B cell (primary cell): ENCODE results near the gene SHLD1. TPM values are rescaled to one million over a fixed set of nuclear protein-coding genes. Genes with fewer than 3 reads are reported as not detected.

Experiments
- ATAC-seq: fragments of 200-7000 bp; cut with Tn5 transposase; one replicate; pipeline ENCODE4 v1.10.0; 2021; ENCODE audit warnings: low read depth, mild to moderate bottlenecking, moderate number of reproducible peaks, moderate library complexity
- CTCF ChIA-PET: fragments of 350-600 bp; sonication (Branson Sonifier 250); formaldehyde crosslinking; loops from one replicate; lab custom pipeline; 2021; ENCODE audit warnings: antibody characterized with exemption, inconsistent platforms; lab: Charles Lee
- POLR2A ChIA-PET: fragments of 350-600 bp; sonication (Branson Sonifier 250); formaldehyde crosslinking; loops from one replicate; lab custom pipeline; 2021; ENCODE audit warnings: antibody characterized with exemption; lab: Charles Lee
- DNase-seq: peaks from one replicate; pipeline ENCODE4 v3.0.0; 2013
- H2AFZ ChIP-seq: 2 replicates; pipeline ENCODE4 v1.6.1; 2012; ENCODE audit warnings: mild to moderate bottlenecking, low read depth, low read length; ENCODE audit not compliant: insufficient read depth, poor library complexity, severe bottlenecking
- H3K27ac ChIP-seq, 2 donors: 1 replicate in 1 of 2; 2 replicates in 1 of 2; pipeline ENCODE4 v1.5.1; 2012 to 2013; ENCODE audit warnings: low read length in 2 of 2, mild to moderate bottlenecking in 2 of 2, moderate library complexity in 1 of 2
- H3K27me3 ChIP-seq, 4 experiments: fragments of 200-600 bp in 1 of 4; sonication (generic) in 1 of 4; replicated peaks in 1 of 4; 1 replicate in 2 of 4; 2 replicates in 2 of 4; pipeline versions ENCODE4 v1.6.1 to v1.7.0; 2013 to 2016; ENCODE audit warnings: low read length in 3 of 4, mild to moderate bottlenecking in 2 of 4, mixed read lengths in 1 of 4, moderate library complexity in 1 of 4; ENCODE audit not compliant: insufficient read depth in 4 of 4, control insufficient read depth in 3 of 4; ENCODE audit errors: control extremely low read depth in 1 of 4
- H3K36me3 ChIP-seq, 2 experiments: replicated peaks in 1 of 2; 1 replicate in 1 of 2; 2 replicates in 1 of 2; pipeline versions ENCODE4 v1.6.1 to v1.7.1; 2013; ENCODE audit warnings: low read length in 1 of 2; ENCODE audit not compliant: insufficient read depth in 2 of 2, control insufficient read depth in 1 of 2; ENCODE audit errors: control extremely low read depth in 1 of 2, extremely low read depth in 1 of 2
- H3K4me1 ChIP-seq, 2 donors: fragments of 200-600 bp in 1 of 2; sonication (generic) in 1 of 2; 1 replicate in 1 of 2; 2 replicates in 1 of 2; pipeline versions ENCODE4 v1.5.1 to v1.6.1; 2013 to 2017; ENCODE audit warnings: low read length in 2 of 2; ENCODE audit not compliant: control insufficient read depth in 2 of 2, insufficient read depth in 2 of 2
- H3K4me2 ChIP-seq: replicated peaks from 2 replicates; pipeline ENCODE3; 2012; ENCODE audit warnings: mild to moderate bottlenecking, low read depth, low read length; ENCODE audit not compliant: poor library complexity, severe bottlenecking
- H3K4me3 ChIP-seq, 5 experiments: fragments of 200-600 bp in 1 of 5; sonication (generic) in 1 of 5; 1 replicate in 3 of 5; 2 replicates in 2 of 5; pipeline versions ENCODE4 v1.5.1 to v1.7.0; 2011 to 2016; ENCODE audit warnings: low read length in 4 of 5, mild to moderate bottlenecking in 4 of 5, low read depth in 2 of 5, control low read depth in 1 of 5, moderate library complexity in 1 of 5; ENCODE audit not compliant: insufficient read depth in 1 of 5; ENCODE audit errors: control extremely low read depth in 1 of 5, extremely low read depth in 1 of 5
- H3K79me2 ChIP-seq: fragments of 200-600 bp; sonication (generic); one replicate; pipeline ENCODE4 v1.6.0; 2016; ENCODE audit warnings: low read length; ENCODE audit not compliant: control insufficient read depth, insufficient read depth
- H3K9ac ChIP-seq: fragments of 200-600 bp; sonication (generic); 2 replicates; pipeline ENCODE4 v1.6.1; 2017; ENCODE audit warnings: mild to moderate bottlenecking, low read length, moderate library complexity
- H3K9me3 ChIP-seq, 3 donors: one replicate each; pipeline versions ENCODE4 v1.6.1 to v1.7.1; 2013; ENCODE audit warnings: low read length in 2 of 3; ENCODE audit not compliant: control insufficient read depth in 2 of 3, insufficient read depth in 1 of 3; ENCODE audit errors: control extremely low read depth in 1 of 3
- H4K20me1 ChIP-seq: 2 replicates; pipeline ENCODE4 v1.6.0; 2012; ENCODE audit warnings: mild to moderate bottlenecking, low read length; ENCODE audit not compliant: insufficient read depth, control insufficient read depth, poor library complexity, severe bottlenecking
- H3K27ac Mint-ChIP-seq: one replicate; pipeline ENCODE4 v1.8.0; 2021; ENCODE audit warnings: mixed read lengths
- H3K27me3 Mint-ChIP-seq: one replicate; pipeline ENCODE4 v1.8.0; 2021; ENCODE audit warnings: mixed read lengths
- H3K4me1 Mint-ChIP-seq: one replicate; pipeline ENCODE4 v1.8.0; 2021; ENCODE audit warnings: mixed read lengths
- H3K4me3 Mint-ChIP-seq: one replicate; pipeline ENCODE4 v1.8.0; 2021; ENCODE audit warnings: mixed read lengths
- H3K9me3 Mint-ChIP-seq: one replicate; pipeline ENCODE4 v1.8.0; 2022; ENCODE audit warnings: mixed read lengths; ENCODE audit not compliant: insufficient read depth
- CTCF ChIP-seq: fragments of 200-600 bp; IDR thresholded peaks from one replicate; pipeline ENCODE4 v1.8.0; 2022; ENCODE audit warnings: antibody characterized with exemption, mild to moderate bottlenecking
- EZH2 ChIP-seq: IDR thresholded peaks from 2 replicates; pipeline ENCODE4 v1.6.1; 2012; ENCODE audit warnings: borderline replicate concordance, low read depth, mild to moderate bottlenecking, moderate library complexity, low read length; ENCODE audit not compliant: insufficient read depth, poor library complexity, severe bottlenecking
- WGBS: methylation state at CpG from one replicate; pipeline ENCODE4 v1.1.5; 2013; ENCODE audit warnings: missing lambda C conversion rate; ENCODE audit not compliant: insufficient coverage; 5-methylcytosine and 5-hydroxymethylcytosine counted together
- intact Hi-C: fragments of 100-400 bp; cut with micrococcal nuclease; formaldehyde crosslinking; loops from one replicate; pipeline ENCODE4 v1.10.0; 2022
- polyA plus RNA-seq: library from polyadenylated mRNA; depleted of rRNA; stranded (reverse); fragments of >200 nt; gene quantifications from 2 replicates; pipeline ENCODE4 v1.2.3, GENCODE V29; 2012
- total RNA-seq, 2 donors: library from RNA; stranded (reverse); fragments of 120-200 nt in 1 of 2; gene quantifications; 1 replicate in 1 of 2; 2 replicates in 1 of 2; pipeline versions ENCODE4 v1.2.3 to v1.2.4, GENCODE V29; 2013 to 2022

The SHLD1 gene
- total and polyA plus RNA-seq, 2 donors (not counting 1 experiment from before 2014, with no cell fraction given) = 15.4 to 18.5 TPM

- Mint-ChIP-seq H3K27ac (no peak overlapping the region), H3K9me3 (no peaks in the 10 kb centered on the region), H3K4me1 (peaks cover 3% of the 10 kb centered on the region), H3K27me3 (peaks cover 31% of the 10 kb centered on the region), H3K4me3 (no peak overlapping the region)
- H3K9me3 ChIP-seq = no peaks in the 10 kb centered on the region
- intact Hi-C loops = no loop called here
- TF ChIP-seq EZH2 (no peak), CTCF (no peak)
- ChIA-PET POLR2A (no interaction called here), CTCF (interaction anchor here (0.9 kb wide), 1 partner anchor 8 kb away, joined by 3 read pairs; no protein-coding TSS in a partner anchor)
- H3K9ac ChIP-seq = no peak overlapping the region
- no peaks in the 10 kb centered on the region for H3K4me1 ChIP-seq
- H3K4me3 ChIP-seq = no peak overlapping the region
- no peak for ATAC-seq
- H4K20me1 ChIP-seq = no peaks in the 10 kb centered on the region
- H3K27me3 ChIP-seq = peaks cover 0 to 8% (median 2%) of the 10 kb centered on the region in 4 experiments
- no peaks in the 10 kb centered on the region for H3K79me2 ChIP-seq
- no peak overlapping the region for H2AFZ ChIP-seq
- no peak overlapping the region for H3K27ac ChIP-seq
- 69% methylated on average over 2 of the region's 4 CpGs for WGBS
- no peaks in the 10 kb centered on the region for H3K36me3 ChIP-seq
- no peak overlapping the region for H3K4me2 ChIP-seq
- no peak for DNase-seq
These were observed 136.6 kb downstream of the SHLD1 start for GRCh38 chr20:5886788-5887187.

- ChIA-PET POLR2A (no interaction called here), CTCF (interaction anchor here (0.9 kb wide), 1 partner anchor 9 kb away, joined by 3 read pairs; no protein-coding TSS in a partner anchor)
- intact Hi-C loops = no loop called here
- H3K4me3 ChIP-seq = no peak overlapping the region
- no peaks in the 10 kb centered on the region for H4K20me1 ChIP-seq
- DNase-seq = no peak
- H3K4me2 ChIP-seq = no peak overlapping the region
- Mint-ChIP-seq H3K27ac (no peak overlapping the region), H3K9me3 (no peaks in the 10 kb centered on the region), H3K4me1 (no peaks in the 10 kb centered on the region), H3K27me3 (peaks cover 28% of the 10 kb centered on the region), H3K4me3 (no peak overlapping the region)
- H3K9me3 ChIP-seq = no peaks in the 10 kb centered on the region
- H3K27me3 ChIP-seq = peaks cover 0 to 8% (median 2%) of the 10 kb centered on the region in 4 experiments
- no peak overlapping the region for H3K27ac ChIP-seq
- ATAC-seq = no peak
- H2AFZ ChIP-seq = no peak overlapping the region
- no peak overlapping the region for H3K9ac ChIP-seq
- H3K36me3 ChIP-seq = no peaks in the 10 kb centered on the region
- WGBS = 94% methylated on average over 4 of the region's 5 CpGs
- no peaks in the 10 kb centered on the region for H3K4me1 ChIP-seq
- no peak for TF ChIP-seq EZH2
- no peaks in the 10 kb centered on the region for H3K79me2 ChIP-seq
These were observed 137.2 kb downstream of the SHLD1 start for GRCh38 chr20:5887386-5887785.
